ENCODE results near the gene UROS.

Gene UROS

GRCh38 chr10:125822878-125823662 lies at the start of gene UROS, which contains the start of gene BCCIP:
Gene UROS, minus strand, starts transcription at chr10:125823258. Its CDS starts 6,759 bp downstream, at chr10:125816499.
Gene BCCIP, plus strand, starts transcription at chr10:125823546. Its CDS starts 12 bp downstream, at chr10:125823558.
- TF ChIP-seq CTCF (IDR thresholded peaks at IDR 0.05) (peak; percentile 18; the same call in 1 of the 2 replicates), ZFX (IDR thresholded peaks at IDR 0.05; ENCODE audit: borderline replicate concordance) (no peak)
- peak within 1 kb of the TSS; percentile 75 for H3K27ac ChIP-seq

GRCh38 chr10:125871338-125871737 lies 48.3 kb upstream of the UROS start:
- H3K27ac ChIP-seq = no peak overlapping the region
- TF ChIP-seq CTCF (IDR thresholded peaks at IDR 0.05) (no peak), ZFX (IDR thresholded peaks at IDR 0.05; ENCODE audit: borderline replicate concordance) (no peak)

GRCh38 chr10:125868372-125868975 lies 45.4 kb upstream of the UROS start:
- no peak overlapping the region for H3K27ac ChIP-seq
- TF ChIP-seq ZFX (IDR thresholded peaks at IDR 0.05; ENCODE audit: borderline replicate concordance) = no peak
- TF ChIP-seq CTCF (IDR thresholded peaks at IDR 0.05) = peak; percentile 90

GRCh38 chr10:125866421-125867029 lies 43.5 kb upstream of the UROS start:
- no peak for TF ChIP-seq ZFX (IDR thresholded peaks at IDR 0.05; ENCODE audit: borderline replicate concordance)
- TF ChIP-seq CTCF (IDR thresholded peaks at IDR 0.05) = no peak

GRCh38 chr10:125865120-125865519 lies 42.1 kb upstream of the UROS start:
- no peak overlapping the region for H3K27ac ChIP-seq
- TF ChIP-seq CTCF (IDR thresholded peaks at IDR 0.05) (no peak), ZFX (IDR thresholded peaks at IDR 0.05; ENCODE audit: borderline replicate concordance) (no peak)

More at GRCh38 chr10:125866421-125867029, 43.5 kb upstream of the UROS start:
- no peak overlapping the region for H3K27ac ChIP-seq

GRCh38 chr10:125859128-125859817 lies 36.2 kb upstream of the UROS start:
- H3K27ac ChIP-seq = no peak overlapping the region
- TF ChIP-seq ZFX (IDR thresholded peaks at IDR 0.05; ENCODE audit: borderline replicate concordance) = no peak
- no peak for TF ChIP-seq CTCF (IDR thresholded peaks at IDR 0.05)
